NCI-H524 (cell line): ENCODE measurements around the gene SDR42E1.
A peak's percentile ranks its signal among the peaks of the same experiment; 100 is the strongest.

Experiments
- DNase-seq, 2 experiments: peaks; one replicate each; lab custom pipeline; 2025; lab: John Stamatoyannopoulos, UW

The SDR42E1 gene

GRCh38 chr16:81940781-81941560, 70.3 kb downstream of the SDR42E1 start:
- DNase-seq: peak in 1 of 2 experiments; percentile 72

GRCh38 chr16:81939164-81940056, 71.9 kb downstream of the SDR42E1 start:
- DNase-seq: peak in 1 of 2 experiments; percentile 37
